HG02623 (cell line): ENCODE data around the gene ZDHHC7.
A peak's percentile ranks its signal among the peaks of the same experiment; 100 is the strongest.
"Not testable (repeated sequence)": the region's sequence is repeated elsewhere in the genome, so short reads cannot be mapped to it uniquely, and the experiment has no call there.

Experiments used
- ATAC-seq: cut with Tn5 transposase; IDR thresholded peaks from one replicate; pipeline ENCODE4 v1.9.1; 2021; ENCODE audit warnings: moderate library complexity; ENCODE audit not compliant: unreplicated experiment

Gene ZDHHC7

GRCh38 chr16:85045077-85045476 is 33.7 kb upstream of the ZDHHC7 start:
- ATAC-seq, result no peak

GRCh38 chr16:85042606-85043005 is 31.3 kb upstream of the ZDHHC7 start:
- no peak for ATAC-seq

DNA sequence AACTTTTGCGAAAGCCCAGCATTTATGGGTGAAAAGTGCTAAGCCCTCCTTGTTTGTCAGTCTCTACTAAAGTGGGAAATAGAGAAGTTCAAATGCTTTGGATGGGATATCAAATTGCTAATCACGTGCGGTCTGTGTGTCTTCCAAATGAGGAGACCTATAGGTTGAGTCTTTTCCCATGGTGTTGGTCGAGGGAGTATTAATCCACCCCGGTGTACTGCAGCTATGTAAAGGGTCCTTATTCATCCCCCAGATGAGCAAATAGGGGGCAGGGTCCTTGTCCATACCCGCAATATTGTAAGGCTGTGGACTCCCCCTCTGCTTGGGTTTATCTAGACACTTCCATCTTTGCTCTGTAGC is 30.8 kb upstream of the ZDHHC7 start:
- ATAC-seq, result no peak

DNA sequence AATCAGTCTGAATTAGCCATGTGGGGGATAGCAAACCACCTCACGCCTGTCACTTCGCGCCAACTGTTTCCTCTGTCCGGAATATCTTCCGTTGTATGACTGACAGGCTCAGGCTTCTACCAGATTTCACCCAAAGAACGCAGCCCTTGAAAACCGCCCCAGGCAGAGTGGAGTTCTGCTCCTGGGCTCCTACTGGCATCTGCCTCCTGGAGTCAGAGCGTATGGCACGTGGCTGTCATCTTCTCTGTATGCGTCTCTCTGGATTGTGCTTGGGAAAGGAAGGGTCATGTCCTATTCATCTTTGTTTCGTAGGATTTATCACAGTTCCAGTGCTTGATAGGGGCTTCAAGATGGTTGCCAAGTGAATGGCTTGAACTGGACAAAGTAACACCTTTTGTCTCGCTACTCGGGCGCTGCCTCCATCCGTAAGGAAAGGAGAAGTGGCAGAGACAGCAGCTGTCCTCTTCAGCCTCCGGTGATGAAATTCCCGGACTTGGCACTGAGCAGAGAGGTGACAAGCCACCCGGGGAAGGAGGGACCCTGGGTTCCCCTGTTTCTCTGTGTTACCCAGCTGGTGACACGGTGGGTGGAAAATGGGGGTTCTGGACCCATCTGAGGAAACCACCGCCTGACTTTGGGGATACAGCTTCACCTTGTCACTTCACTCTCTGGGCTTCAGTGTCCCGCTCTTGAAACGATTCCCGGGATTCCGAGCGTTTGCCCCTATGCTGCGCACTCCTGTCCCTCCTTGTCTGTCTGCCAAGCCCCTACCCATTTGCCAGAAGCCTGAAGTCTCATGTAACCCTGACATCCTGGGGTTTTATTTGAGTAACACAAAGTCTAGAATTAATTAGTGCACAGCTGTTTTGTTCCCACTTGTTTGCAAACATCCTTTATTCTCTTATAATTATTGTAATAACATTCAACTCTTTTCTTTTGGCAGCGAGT is 30.2 kb upstream of the ZDHHC7 start:
- ATAC-seq, result no peak

DNA sequence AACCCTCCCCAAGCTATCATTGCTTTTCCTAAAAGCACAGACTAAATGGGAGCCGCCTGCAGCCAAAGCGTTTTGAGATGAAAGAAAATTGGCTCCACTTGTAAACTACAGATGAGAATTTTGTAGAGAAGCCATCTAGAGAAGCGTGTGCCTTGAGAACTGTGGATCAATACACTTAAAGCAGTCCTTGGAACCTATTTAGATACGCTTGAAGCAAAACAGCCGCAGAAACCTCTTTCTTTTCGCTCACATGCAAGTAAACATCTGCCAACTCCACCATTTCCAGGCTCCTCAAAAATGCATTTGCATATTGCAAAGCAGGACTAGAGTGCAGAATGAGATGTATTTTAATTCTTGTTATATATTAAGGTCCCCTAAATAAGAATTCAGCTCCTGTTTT is 29.4 kb upstream of the ZDHHC7 start:
- ATAC-seq, result no peak

GRCh38 chr16:85037721-85038120 is 26.4 kb upstream of the ZDHHC7 start:
- no peak for ATAC-seq

- no peak for ATAC-seq
Observed at GRCh38 chr16:85037050-85037410, 25.7 kb upstream of the ZDHHC7 start.

- ATAC-seq, result no peak
Observed at GRCh38 chr16:85036236-85037049, 25.1 kb upstream of the ZDHHC7 start.

DNA sequence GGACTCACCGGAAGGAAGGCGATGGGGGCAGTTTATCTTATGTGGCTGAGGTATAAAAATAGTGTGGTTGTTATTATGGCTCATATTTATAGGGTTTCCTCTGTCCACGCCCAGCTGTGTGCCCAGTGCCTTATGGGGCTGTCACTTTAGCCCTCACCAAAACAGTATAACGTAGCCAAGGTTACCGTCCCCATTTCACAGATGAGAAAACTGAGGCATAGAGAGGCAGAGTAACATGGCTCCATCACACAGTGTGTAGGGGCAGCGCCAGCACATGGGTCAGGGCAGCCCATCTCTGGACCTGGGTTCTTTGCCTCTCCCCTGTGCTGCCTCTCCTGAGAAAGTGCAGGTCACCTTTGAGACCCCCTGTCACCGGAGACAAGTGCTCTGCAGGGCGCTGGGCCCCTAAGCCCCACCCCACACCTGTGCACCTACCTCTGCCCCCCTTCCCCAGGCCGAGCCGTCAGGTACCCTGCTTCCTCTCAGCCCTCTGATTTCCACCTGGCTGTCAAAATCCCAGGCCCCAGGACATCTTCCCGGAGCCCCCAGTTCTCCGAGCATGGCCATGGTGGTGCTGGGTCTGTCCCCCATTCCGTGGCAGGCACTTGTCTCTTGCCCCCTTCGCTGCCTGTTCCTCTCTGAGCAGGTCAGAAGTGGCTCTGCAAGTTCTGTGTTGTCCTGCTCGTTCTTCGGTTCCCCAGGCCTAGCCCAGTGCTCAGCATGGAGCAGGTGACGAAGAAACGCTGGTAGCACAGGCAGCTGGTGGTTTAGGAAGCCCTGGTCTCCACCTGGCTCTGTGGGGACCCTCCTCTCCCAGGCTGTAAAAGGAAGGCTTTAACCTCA is 23.5 kb upstream of the ZDHHC7 start:
- ATAC-seq, result no peak

DNA sequence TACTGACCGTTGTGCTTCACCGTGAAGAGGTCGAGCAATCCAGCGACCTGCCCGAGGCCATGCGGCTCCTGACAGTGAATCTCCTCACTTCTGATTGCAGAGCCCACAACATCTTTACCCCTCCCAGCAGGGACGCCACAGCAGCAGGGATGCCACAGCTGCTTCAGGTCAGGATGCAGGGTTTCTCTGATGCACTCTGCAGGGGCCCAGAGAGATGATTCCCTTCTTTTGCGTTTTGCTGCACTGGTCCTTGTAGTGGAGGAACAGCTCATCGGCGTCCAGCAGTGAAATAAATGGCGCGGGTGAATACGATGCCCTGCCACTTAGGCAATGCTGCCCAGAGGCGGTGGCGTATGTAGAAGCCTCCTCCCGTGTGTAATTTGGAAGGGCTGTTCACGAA is 21.8 kb upstream of the ZDHHC7 start:
- no peak for ATAC-seq

- ATAC-seq, result not testable (repeated sequence)
Observed at GRCh38 chr16:85032187-85032586, 20.9 kb upstream of the ZDHHC7 start.

GRCh38 chr16:85031451-85031850 is 20.1 kb upstream of the ZDHHC7 start:
- ATAC-seq, result no peak

DNA sequence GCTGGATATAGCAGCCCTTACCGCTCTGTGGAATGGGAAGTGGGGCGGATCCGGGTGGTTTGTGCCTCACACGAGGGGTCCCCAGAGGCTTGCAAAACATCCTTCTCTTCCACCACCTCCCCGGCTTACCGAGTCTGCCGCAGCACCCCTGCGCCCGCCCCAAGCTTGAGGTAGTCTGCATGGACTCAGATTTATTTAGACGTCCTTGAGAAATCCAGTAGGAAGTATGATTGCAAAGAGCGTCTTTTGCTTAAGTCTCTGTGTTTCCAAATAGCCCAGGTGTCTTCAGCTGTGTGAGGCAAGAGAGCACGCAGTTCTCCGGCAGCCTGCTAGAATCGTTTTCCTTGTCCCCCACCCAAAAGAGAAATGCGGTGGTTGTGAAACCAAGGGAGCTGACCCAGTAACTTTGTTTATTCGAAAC is 18.7 kb upstream of the ZDHHC7 start:
- ATAC-seq, result no peak

DNA sequence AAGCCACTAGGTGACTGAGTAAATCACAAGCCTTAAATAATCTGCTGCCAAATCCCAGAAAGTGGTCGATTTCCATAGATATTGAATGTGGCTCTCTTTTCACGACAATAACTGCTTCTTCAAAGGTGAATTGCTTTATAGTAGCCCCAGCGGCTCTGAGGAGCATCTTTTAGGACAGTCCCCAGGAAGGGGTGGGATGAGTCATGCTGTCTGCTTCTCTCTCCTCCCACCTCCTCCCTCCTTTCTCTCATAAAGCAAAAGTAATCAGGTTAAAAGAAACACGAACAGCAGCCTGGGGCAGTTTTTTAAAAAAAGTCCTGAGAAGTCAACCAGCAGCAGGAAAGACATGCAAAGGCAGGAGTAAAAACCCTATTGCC is 18.1 kb upstream of the ZDHHC7 start:
- no peak for ATAC-seq

GRCh38 chr16:85028685-85029407 is 17.5 kb upstream of the ZDHHC7 start:
- ATAC-seq, result no peak

GRCh38 chr16:85027958-85028684 is 16.8 kb upstream of the ZDHHC7 start:
- ATAC-seq, result peak; percentile 4

DNA sequence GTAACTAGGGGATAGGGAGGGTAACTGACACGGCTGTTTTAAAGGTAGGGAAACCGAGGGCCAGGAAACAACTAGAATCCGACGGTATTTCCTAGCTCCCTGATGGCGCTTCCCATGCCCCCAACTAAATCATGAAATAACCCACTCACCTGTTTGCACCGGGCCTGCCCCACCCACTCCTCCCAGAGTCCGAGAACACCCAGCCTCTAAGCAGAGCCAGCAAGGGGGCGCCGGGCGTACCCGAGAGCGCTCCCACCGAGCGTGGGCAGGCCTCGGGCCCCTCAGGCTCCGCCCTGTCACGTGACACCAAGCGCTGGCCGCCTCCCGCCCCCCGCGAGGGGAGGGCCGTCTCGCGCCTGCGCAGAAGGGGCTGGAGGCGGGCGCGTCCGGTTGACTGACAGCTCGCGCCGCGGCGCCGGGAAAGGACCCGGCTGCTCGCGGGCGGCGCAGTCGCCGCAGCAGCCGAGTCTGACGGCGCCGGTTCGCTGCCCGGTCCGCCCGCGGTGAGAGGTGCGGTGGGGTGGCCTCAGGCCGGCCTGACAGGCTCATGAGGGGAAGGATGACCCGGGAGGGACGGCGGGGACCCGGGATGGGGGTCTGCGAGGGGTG is 16.1 kb upstream of the ZDHHC7 start, which contains the start of gene KIAA0513:
TSS of gene KIAA0513 (plus strand) at position 447 of the 609 bp plus-strand sequence. CDS start 39,277 bp downstream, outside the sequence.
- ATAC-seq, result peak; percentile 84

- no peak for ATAC-seq
Observed at GRCh38 chr16:85026703-85027102, 15.4 kb upstream of the ZDHHC7 start.
